T-helper 2 cell treated with Interferon-gamma antibody and Interleukin-4, amounts not matched to agents 100 ng/mL and 5 ng/mL, for 36 hours (primary cell): Measurements from ENCODE around the gene DMRT1. TPM values are rescaled to one million over a fixed set of nuclear protein-coding genes. Genes with fewer than 3 reads are reported as not detected.

Experiments used
- intact Hi-C: fragments of 100-400 bp; cut with micrococcal nuclease; formaldehyde crosslinking; loops from one replicate; pipeline ENCODE4 v1.15.1; 2023
- total RNA-seq: library from RNA; stranded (reverse); gene quantifications from 2 replicates; pipeline ENCODE4 v1.2.3, GENCODE V29; 2022

The DMRT1 gene
- not detected in 2 replicates for total RNA-seq

DNA sequence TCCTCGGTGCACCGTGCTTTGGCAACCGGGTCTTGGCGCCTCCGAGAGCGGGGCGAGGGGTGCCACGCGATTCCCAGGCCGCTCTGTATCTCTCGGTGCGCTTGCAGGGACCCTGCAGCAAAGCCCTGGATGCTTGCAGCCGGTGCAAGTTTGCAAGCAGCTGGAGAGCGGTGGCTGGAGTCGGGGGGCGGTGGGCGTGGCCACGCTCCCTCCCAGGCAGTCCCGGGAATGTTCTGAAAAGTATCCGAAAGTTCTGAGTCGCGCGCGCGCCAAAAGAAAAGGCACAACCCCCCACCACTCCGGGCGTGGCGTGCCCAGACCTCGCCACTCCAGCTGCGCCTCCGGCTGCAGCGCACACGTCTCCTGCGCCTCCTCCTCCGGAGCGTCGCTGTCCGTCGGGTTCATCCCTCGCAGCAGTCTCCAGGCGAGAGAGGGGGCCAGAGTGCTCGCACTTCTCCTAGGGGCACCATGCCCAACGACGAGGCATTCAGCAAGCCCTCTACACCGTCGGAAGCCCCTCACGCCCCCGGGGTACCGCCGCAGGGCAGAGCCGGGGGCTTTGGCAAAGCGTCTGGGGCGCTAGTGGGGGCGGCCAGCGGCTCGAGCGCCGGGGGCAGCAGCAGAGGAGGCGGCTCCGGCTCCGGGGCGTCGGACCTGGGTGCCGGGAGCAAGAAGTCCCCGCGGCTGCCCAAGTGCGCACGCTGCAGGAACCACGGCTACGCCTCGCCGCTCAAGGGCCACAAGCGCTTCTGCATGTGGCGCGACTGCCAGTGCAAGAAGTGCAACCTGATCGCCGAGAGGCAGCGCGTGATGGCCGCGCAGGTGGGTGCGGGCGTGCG is at the start of gene DMRT1:
DMRT1 (plus strand) TSS at position 327 of the 839 bp plus-strand sequence; CDS start at position 469, 142 bp downstream.
- intact Hi-C loops: loop anchor here (2.0 kb wide), 1 partner anchor 207 kb away; no protein-coding TSS in a partner anchor

DNA sequence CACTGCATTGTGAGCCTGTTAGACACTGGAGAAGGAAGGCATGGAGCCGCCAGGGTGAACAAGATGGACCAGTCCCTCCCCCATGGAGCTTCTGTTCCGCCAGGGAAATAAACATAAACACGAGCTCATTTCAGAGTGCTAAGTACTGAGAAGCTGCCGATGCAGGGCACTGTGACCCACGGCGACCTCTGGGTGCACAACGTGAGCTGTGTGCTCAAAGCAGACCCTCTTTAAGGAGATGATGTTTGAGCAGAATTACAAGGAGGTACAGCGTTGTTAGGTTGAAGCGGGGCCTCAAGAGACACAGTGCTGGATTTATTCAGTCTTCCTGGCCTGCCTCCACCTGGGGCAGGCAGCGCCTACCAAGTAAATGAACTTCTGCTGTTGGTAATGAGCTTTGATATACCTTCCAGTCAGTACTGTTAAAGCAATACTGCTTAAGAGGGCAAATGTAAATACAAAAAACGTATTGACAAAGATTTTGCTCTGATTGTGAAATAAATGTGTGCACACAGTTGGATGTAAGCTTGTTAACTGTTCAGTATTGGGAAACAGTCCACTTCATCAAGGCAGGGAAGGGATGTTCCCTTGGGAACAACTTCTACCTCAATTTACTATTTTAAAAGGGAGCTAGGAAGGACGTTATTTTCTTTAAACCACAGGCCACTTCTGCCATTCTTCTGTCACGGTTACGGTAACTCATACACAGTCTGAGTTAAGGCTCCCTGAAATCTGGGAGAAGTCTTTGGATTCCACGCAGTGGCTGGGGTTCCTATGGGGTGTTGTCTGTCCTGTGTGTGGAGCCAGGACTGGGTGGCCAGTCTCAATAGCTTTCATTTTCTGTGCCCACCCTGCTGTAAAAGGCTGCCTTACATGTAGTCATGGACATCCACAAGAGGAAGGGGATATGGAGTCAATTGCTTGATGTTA is 48.9 kb upstream of the DMRT1 start:
- intact Hi-C loops: no loop called here

DNA sequence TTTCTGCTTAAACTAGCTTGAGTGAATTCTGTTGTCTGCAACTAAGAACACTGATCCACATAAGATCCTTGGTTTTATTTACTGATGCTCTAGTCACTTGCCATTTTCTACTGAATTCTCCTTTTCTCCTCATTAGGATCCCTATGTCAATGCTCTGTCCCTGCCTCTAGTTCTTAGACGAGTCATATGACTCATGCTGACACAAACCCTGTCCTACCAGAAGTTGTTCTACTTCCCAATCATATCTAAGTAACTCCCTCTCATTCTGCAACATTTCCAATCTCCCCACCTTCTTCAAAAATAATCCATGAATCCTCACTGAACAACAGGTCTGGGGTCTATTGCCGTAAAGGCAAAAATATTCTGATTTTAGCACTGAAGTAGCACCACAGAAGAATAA is 47.1 kb upstream of the DMRT1 start:
- intact Hi-C loops: no loop called here

DNA sequence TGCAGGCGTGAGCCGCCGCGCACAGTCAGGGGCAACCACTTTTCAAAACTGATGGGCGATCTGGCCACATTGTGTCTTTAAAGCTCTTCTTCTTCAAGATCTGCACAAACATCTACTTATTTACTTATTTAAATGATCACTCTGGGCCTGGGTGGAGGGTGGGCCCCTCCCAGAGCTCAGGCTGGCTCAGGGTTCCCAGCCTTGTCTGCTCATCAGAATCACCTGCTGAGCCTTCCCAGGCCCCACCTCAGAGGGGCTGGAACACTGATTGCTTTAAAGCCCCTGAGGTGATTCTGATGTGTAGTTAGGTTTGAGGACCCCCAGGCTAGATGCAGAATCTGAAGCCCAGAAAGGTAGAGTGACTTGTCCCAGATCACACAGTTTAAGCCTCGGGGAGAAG is 45.6 kb upstream of the DMRT1 start:
- intact Hi-C loops: no loop called here

DNA sequence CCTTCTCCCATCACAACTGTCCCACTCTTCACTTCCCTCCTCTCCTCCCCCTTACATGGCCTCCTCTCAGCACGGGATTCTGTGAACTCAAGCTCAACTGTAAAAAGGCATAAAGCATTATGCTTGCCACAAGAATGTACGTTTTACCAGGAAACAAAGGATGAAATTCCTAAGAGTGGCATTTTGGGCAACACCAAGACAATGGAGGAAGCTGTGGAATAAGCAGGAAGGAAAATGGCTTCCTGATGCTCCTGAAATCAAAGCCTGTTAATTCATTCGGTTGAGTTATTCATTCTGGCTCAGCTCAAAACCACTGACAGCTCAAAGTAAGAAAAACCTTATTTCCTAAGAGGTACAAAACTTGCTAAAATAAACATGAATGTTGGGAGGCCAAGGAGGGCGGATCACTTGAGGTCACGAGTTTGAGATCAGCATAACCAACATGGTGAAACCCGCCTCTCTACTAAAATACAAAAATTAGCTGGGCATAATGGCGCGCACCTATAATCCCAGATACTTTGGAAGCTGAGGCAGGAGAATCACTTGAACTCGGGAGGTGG is 40.8 kb upstream of the DMRT1 start:
- intact Hi-C loops: loop anchor here (10.0 kb wide), 1 partner anchor 346 kb away; no protein-coding TSS in a partner anchor

DNA sequence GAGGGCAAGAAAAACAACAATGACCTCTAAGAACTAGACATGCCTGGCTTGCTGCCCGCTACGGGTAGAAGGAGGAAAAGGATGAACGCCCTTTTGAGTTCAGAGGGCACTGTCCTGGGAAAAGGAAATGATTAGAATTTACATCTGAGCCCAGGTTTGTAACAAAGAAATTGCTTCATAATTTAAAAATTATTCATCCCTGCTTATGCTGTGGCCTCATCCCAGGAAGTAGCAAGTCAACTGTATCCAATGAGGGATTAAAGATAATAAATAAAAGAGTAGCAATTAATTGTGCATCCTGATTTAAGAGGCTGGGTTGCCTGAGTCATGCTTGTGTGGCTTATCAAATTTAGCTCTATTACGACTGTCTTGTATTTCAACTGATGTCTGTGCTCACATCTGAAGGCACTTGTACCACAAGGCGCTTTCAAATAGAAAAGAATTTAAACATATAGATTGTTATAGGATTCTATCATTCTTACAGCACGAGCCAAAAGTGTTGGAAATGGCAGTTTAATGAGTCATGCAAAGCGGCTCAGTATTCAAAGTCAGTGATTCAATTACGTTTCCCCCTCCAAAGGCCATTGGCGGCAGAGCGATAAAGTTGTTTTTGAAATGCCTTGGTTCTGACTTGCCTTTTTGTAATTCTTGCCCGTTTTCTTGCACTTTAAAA is 40.0 kb upstream of the DMRT1 start:
- intact Hi-C loops: loop anchor here (10.0 kb wide), 1 partner anchor 347 kb away; no protein-coding TSS in a partner anchor

DNA sequence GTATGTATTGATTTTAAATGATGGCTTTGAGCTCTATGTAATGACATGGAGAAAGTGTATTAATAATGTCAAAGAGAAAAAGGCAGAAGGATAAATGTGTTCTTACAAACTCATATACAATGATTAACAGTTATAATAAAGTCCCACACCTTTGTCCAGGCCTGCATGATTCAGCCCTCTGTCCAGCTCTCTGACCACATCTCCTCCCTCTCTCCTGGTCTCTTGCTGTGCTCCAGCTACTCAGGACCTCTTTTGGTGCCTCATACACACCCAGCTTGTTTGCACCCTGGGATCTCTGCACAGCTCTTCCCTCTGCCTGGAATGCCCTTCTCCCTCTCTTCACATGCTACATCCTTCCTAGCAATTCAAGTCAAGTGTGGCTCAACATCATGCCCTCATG is 37.5 kb upstream of the DMRT1 start:
- intact Hi-C loops: loop anchor here (10.0 kb wide), 1 partner anchor 349 kb away; no protein-coding TSS in a partner anchor

DNA sequence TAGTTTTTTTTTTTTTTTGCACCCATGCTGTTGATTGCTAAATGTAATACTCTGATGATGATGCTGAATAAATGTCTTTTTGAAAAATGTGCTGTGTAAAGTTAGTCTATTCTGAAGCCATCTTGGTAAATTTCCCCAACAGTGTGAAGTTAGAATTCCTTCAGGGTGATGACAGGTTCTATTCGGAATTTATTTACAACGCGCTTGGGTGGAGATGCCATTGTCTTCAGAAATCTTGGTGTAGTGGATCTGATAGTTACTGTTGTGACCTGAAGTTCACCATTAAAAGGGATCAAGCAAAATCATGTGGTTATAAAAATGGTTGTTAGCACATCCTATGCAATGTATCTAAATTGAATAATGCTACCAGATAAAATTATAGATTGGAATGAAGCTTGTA is 36.3 kb upstream of the DMRT1 start:
- intact Hi-C loops: loop anchor here (10.0 kb wide), 1 partner anchor 350 kb away; no protein-coding TSS in a partner anchor

DNA sequence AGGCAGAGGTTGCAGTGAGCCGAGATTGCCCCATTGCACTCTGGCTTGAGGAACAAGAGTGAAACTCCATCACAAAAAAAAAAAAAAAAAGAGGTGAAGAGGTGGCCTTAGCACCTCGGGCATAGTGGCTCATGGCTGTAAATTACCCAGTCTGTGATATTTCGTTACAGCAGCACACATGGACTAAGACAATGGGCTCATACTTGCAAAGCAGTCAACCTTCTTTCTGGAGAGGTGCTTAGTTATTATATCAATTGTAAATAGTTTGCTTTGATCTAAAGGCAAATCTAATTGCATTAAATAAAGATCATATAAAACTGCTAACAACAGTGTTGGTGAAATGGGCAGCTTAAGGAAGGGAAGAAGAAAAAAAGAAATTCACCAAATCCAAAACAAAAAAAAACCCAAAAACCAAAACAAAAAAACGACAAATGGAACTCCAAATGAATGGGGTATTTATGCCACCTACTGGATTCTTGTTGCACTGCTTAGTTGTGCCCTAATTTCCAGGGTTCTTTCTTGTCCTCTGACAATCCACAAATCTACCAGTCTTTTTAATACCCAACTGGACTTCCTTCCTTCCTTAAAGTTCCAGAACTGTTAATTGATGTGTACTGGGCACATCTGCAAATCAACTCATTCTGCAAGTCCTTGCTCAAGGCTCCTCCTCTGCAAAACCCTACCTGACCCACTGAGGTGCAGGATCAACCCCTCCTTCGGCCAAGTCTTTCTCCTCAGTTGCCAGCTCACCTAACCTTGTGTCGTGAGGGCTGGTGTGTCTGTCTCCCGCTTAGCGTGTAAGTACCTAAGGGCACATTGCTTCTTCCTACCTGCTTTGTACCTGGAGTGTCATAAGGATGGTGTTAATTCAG is 35.0 kb upstream of the DMRT1 start:
- intact Hi-C loops: loop anchor here (1.0 to 10.0 kb wide), 2 partner anchors 193 to 352 kb away; no protein-coding TSS in a partner anchor

DNA sequence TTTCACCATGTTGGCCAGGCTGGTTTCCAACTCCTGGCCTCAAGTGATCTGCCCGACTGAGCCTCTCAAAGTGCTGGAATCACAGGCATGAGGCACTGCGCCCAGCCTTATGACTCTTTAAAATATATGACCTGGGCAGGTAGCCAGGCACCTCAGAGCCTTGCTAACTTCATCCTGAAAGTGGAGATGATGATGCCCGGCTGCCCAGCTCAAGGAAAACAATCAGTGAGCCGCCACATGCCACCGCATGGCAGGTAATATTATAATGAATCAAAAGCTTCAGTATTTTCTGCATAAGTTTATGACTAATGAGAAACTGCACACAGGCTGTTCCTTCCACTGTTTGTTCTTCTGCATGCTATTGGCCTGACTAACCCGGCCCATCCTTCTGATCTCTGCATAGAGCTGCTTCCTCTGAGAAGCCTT is 30.4 kb upstream of the DMRT1 start:
- intact Hi-C loops: no loop called here

DNA sequence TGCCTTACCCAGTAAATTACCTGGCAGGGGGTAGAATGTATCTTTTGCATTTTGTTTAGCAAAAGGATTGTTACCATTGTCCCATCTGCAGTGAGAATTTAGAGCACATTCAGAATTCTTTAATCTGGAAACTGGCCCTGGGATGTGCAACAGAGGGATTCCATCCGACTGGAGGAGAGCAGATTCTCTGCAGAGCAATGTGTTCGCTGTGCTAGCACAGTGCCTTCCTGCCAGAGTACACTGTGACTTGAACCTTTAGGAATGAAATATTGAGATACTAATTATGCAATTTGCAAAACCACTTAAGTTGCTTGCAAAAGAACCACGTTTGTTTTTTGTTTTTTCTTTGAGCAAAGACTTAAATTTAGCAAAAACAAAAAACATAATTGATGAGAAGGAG is 22.5 kb upstream of the DMRT1 start:
- intact Hi-C loops: no loop called here

DNA sequence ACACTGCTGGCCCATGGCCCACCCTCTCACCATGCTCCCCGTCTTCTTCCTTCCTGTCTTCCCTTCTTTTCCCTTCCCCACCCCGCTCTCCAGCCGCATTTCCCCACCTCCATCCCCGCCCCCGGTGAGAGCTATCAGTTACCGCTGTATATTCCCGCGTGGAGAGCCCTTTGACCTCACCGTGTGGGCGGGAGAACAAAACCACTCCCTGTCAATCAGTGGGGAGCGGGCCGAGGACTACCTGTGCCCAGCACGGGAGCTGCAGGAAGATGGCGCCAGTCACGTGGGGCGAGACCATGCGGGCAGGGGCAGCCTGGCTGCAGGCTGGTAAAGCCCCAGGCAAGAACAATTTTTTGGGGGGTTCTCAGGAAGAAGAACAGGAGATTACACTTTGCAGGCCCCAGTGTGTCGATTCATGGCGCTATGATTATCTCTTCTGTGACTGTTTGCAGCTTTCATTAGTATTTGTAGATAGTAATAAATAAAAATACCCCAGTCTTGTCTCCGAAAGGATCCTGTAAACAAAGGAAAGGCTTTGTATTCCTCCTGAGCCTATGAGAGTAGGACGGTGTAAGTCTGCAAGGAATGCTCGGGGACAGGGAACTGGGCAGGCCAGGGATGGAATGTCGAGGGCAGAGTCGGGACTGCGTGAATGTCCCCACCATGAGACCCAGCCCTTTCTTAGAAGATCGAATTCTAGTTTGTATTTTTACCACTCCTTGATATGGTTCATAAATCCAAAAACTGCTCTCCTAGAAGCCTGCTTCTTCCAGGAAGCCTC is 14.8 kb upstream of the DMRT1 start:
- intact Hi-C loops: no loop called here

DNA sequence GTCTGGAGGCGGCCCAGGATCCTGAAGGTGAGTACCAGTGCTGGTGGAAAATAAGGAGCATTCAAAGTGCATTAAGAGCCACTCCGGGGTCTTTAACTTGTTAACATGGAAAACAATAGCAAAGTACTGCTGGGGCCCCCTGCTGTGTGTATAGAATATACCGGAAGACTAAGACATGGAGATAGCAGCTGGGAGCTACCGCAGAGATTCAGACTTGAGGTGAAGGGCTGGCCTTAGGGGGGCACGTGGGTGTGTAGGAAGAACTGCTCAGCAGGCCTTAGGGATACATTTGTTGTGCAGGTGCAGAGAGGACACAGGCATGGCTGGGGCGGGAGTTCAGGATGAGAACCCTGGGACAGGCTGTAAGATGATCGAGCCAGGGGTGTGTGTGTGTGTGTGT is 1.2 kb upstream of the DMRT1 start:
- intact Hi-C loops: no loop called here

DNA sequence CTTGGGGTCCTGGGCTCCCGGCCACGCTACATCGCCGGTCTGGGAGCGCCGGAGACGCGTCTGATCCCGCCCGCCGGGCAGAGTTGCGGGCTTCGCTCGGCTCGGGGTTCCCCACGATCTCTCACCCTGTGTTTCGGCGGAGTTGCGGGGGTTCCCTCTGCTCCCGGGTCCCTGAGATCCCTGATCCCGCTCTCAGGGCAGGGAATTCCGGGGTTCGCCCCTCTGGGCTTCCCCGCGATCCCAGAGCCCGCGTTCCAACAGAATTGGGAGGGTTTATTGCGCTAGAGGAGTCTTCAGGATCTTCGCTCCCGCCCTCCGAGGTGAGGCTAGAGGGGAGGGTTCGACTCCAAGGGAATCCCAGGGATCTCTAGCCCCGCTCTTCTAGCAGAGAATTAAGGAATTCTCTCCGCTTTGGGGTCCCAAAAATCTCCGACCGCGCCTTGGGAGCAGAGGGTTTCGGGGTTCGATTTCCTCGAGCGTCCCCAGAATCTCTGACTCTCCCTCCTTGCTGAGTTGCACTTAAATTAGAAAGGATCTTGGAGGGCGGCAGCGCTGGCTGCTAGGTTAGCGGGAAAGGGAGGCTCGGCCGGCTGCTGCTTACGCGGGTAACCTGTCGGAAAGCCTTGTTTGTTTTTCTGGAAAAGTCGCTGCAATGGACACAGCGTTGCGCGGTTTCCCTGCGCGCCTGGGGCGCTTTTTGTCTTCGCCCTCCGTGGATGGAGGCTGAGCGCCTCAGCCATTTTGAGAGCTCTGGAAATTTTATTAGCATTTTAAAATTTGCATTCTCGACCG is 1.3 kb downstream of the DMRT1 start:
- intact Hi-C loops: loop anchor here (2.0 kb wide), 1 partner anchor 206 kb away; no protein-coding TSS in a partner anchor

DNA sequence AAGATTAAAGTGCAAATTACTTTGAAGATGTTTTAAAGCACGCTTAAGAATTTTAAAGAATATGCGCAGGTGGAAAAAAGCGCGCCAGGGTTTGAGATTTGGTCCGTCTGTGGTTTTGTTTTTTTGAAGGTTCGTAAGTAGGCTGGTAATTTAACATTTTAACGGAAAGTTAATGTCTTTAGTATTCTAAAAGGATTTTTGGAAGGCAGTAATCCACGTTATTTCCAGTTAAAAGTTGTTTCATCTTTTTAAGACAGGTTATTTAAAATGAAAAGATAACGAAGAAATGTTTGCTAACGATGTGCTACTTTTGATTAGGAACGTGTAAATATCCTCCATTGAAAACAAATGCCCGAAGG is 1.9 kb downstream of the DMRT1 start:
- intact Hi-C loops: loop anchor here (2.0 kb wide), 1 partner anchor 205 kb away; no protein-coding TSS in a partner anchor

DNA sequence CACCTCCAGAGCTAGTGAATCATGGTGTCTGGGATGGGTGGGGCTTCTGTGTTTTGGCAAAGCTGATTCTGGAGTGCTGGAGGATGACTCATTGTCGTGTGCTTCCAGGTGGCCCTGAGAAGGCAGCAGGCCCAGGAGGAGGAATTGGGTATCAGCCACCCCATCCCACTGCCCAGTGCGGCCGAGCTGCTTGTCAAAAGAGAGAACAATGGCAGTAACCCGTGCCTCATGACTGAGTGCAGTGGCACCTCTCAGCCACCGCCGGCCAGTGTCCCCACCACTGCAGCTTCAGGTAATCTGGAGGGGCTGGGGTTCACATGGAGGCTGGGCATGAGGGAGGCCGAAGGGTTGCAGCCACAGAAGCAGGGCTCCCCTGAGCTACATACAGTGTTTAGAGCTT is 5.4 kb downstream of the DMRT1 start:
- intact Hi-C loops: no loop called here

DNA sequence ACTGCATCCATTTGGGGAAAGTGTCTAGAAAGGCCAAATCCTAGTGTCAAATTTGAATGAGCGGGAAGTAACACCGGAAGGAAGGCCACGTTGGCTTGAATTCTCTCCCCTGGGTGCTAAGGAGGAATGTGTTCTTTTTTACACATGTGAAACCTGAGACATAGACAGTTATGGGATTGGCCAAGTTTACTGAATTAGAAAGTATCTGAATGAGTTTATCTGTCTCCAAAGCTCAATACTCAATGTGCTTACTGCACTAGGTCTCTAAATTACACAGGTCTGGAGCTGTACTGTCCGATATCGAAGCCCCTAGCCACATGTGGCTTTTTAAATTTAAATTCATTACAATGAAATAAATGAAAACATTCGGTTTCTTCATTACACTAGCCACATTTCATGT is 6.0 kb downstream of the DMRT1 start:
- intact Hi-C loops: no loop called here

DNA sequence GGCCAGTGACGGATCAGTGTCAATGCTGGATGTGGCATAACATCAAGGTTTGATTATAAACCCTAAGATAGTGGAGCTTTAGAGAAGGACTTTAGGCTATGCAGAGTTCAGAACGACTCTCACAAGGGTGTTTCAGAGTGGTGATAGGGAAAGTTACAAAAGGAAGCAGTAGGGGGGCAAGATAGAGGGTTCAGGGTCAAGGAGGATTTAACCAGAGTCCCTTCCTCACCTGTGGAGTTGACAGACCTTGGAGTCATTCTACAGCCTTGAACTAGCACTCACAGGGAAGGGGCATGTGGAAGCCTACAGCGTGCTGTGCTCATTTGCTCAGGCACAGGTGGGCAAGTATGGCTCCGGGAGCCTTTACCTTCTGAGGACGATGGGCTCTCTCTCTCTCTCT is 7.9 kb downstream of the DMRT1 start:
- intact Hi-C loops: no loop called here
